AG08396 (cell line): ENCODE measurements around the gene NAPEPLD.
"Not testable (repeated sequence)": the region's sequence is repeated elsewhere in the genome, so short reads cannot be mapped to it uniquely, and the experiment has no call there.

Experiments used
- DNase-seq: peaks from one replicate; pipeline ENCODE4 v3.0.0; 2012; ENCODE audit warnings: low spot score, mixed read lengths

Gene NAPEPLD

GRCh38 chr7:103065667-103066066, 83.2 kb downstream of the NAPEPLD start:
- peak; percentile 28 for DNase-seq

GRCh38 chr7:103063895-103064294, 85.0 kb downstream of the NAPEPLD start:
- DNase-seq = no peak

- DNase-seq = no peak
Observed at GRCh38 chr7:103059471-103059870, 89.4 kb downstream of the NAPEPLD start.

GRCh38 chr7:103058122-103058521, 90.8 kb downstream of the NAPEPLD start:
- DNase-seq = no peak

- not testable (repeated sequence) for DNase-seq
Observed at GRCh38 chr7:103056006-103056405, 92.9 kb downstream of the NAPEPLD start.

- DNase-seq = no peak
Observed at GRCh38 chr7:103051519-103051918, 97.4 kb downstream of the NAPEPLD start.
